Right kidney (tissue), 1 donor: ENCODE results near the gene TMEM212.
"Not testable (repeated sequence)": the region's sequence is repeated elsewhere in the genome, so short reads cannot be mapped to it uniquely, and the experiment has no call there.

Experiments
- DNase-seq: peaks from one replicate; pipeline ENCODE4 v3.0.0-alpha.2; 2016

The TMEM212 gene

DNA sequence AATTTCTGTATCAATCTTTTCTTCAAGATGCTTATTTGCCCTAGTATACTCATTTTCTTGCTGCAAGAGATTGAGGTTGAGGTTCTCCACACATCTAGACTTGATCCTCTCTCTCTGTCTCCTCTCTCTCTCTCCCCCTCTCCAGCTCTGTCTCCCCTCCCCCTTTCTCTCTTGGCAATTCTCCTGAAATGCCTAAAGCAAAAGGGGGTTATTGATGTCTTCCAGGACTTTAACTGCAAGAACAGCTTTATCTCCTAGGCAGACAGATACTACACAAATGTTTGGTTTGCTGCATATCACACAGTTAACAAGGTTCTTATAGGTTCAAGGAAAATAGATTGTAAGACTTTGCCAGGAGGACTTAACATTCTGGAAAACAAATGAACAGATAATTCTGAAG is 52.1 kb downstream of the TMEM212 start:
- DNase-seq = no peak

DNA sequence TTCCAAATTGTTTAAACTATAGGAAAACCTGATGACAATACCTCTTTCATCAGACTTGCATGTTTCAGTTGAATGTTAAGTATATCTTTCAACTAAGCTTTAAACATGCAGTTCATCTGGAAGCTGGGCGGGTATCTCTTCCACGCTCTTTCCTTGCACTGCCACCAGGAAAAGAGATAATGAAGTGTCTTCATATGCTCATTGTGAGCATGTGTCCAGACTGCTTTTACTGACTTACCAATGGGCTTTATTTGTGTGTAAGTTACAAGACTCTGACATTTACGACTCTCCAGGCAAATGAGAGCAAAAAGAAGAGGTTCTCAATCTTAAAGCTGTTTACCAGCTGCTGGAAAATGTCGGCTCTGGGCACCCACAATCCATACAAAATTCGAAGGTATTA is 52.8 kb downstream of the TMEM212 start:
- DNase-seq = no peak

DNA sequence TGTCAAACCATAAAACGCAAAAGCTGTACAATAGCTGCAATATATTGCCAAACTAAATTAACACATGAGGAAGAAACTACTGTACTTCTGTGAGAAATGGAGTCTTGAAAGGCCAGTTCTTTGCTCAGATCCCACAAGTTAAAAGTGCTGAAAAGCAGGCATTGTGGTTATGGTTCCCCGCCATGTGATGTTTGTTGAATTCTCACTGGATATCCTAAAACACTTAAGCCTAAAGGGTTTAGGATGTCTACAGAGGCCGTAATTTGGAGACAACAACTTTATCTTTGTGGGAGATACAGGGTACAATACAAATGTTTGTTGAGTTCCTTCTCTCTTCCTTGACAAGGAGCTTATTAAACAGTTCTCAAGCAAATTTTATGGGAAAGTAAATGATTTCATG is 53.2 kb downstream of the TMEM212 start:
- DNase-seq = no peak

- no peak for DNase-seq
Measured at GRCh38 chr3:171898192-171898591, 55.0 kb downstream of the TMEM212 start.

- DNase-seq = no peak
Measured at GRCh38 chr3:171900446-171900845, 57.3 kb downstream of the TMEM212 start.

GRCh38 chr3:171901615-171902312 is 58.6 kb downstream of the TMEM212 start:
- DNase-seq = no peak

DNA sequence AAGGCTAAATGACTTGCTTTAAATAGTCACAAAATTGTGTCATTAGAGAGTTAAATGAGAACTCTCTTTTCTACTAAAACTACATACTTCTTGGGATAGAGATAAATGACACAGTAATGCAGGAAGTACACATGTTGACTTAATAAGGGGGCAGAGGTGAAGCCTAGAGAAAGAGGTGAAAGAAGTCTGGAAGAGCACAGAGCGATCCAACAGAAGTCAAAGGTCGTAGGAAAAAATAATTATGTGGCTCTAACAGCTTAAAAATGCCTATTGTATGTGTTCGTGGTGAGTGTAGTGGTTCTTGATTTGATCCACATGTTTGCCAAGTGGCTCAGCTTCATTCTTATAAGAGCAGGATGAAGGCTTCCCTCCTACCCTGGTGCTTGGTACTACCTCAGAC is 61.7 kb downstream of the TMEM212 start:
- DNase-seq = no peak

GRCh38 chr3:171906503-171906902 is 63.4 kb downstream of the TMEM212 start:
- not testable (repeated sequence) for DNase-seq

DNA sequence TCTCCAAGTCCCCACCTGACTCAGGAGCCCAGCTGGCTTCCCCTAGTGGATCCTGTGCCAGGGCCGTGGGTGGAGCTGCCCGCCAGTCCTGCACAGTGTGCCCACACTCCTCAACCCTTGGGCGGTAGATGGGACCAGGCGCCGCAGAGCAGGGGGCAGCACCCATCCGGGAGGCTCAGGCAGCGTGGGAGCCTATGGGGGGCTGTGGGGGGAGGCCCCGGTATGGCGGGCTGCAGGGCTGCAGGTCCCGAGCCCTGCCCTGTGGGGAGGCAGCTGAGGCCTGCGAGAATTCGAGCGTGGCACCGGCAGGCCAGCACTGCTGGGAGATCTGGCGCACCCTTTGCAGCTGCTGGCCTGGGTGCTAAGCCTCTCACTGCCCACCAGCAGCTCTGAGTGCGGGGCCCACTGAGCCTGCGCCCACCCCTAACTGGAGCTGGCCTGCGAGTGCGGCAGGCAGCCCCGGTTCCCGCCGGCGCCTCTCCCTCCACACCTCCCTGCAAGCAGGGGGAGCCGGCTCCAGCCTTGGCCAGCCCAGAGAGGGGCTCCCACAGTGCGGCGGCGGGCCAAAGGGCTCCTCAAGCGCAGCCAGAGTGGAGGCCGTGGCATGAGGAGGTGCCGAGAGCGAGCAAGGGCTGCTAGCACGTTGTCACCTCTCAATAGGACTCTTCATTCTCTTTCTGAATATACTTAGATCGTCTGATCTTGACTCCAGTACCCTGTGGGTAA is 64.0 kb downstream of the TMEM212 start:
- DNase-seq = no peak

- no peak for DNase-seq
Measured at GRCh38 chr3:171907761-171908160, 64.6 kb downstream of the TMEM212 start.

GRCh38 chr3:171908731-171909130 is 65.6 kb downstream of the TMEM212 start:
- DNase-seq = no peak
